HG03565 (cell line): Measurements from ENCODE around the gene KLHDC7B.

Source experiments
- ATAC-seq: cut with Tn5 transposase; IDR thresholded peaks from one replicate; pipeline ENCODE4 v1.9.1; 2021; ENCODE audit warnings: mild to moderate bottlenecking, moderate library complexity; ENCODE audit not compliant: unreplicated experiment

Gene KLHDC7B

DNA sequence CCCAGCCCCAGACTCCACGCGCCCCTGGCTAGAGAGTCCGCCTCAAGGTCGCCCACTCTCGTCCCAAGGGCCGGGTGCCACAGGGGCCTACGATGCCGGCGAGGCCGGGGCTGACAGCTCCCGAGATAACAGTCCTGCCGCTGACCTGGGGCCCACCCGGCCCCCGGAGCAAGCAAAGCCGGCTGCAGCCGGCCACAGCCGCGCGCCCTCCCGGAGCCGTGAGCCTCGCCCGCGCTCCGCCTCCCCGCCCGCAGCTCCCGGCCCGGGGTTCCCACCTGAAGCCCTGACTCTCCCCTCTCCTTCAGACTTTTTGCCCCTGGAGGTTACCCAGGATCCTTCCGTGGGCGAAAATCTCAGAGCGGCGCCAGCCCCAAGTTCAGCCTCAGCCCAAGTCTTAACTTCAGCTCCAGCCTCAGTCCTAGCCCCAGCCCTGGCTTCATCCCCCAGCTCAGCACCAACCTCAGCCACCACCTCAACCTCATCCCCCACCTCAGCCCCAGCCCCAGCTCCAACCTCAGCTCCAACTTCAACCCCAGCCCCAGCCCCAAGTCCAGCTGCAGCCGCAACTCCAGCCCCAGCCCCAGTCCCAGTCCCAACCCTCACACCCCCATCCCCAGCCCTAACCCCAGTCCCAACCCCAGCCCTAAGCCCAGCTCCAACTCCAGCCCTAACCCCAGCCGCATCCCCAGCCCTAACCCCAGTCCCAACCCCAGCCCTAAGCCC, 1.7 kb downstream of the KLHDC7B start:
- ATAC-seq: no peak

DNA sequence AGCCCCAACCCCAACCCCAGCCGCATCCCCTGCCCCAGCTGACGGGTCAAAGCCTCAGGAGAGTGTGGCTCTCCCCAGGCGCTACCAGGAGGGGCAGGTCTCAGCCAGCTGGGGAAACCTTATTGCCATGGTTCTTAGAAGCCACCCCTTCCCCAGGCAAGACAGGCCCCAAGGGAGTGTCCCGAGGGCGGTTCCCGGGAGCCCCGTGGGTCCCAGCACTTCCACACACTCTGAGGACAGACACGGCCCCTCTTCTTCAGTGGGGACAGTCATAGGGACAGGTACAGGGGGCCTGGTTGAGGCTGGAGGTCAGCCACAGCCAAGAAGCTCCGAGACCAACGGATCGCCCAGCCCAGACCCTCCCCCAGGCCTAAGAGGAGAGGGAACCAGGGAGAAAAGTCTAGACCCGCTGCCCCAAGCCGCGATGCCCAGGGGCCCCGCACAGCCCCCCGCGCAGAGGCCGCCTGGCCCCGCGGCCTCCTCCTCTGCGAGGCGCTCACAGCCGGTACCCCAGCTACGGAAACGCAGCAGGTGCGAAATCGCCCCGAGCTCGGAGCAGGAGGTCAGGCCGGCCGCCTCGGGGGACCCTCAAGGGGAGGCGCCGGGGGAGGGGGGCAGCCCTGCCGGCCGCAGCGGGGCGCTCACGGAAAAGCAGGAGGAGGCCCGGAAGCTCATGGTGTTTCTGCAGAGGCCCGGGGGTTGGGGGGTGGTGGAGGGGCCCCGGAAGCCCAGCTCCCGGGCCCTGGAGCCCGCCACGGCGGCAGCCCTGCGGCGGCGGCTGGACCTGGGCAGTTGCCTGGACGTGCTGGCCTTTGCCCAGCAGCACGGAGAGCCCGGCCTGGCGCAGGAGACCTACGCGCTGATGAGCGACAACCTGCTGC, 2.6 kb downstream of the KLHDC7B start:
- ATAC-seq: no peak

DNA sequence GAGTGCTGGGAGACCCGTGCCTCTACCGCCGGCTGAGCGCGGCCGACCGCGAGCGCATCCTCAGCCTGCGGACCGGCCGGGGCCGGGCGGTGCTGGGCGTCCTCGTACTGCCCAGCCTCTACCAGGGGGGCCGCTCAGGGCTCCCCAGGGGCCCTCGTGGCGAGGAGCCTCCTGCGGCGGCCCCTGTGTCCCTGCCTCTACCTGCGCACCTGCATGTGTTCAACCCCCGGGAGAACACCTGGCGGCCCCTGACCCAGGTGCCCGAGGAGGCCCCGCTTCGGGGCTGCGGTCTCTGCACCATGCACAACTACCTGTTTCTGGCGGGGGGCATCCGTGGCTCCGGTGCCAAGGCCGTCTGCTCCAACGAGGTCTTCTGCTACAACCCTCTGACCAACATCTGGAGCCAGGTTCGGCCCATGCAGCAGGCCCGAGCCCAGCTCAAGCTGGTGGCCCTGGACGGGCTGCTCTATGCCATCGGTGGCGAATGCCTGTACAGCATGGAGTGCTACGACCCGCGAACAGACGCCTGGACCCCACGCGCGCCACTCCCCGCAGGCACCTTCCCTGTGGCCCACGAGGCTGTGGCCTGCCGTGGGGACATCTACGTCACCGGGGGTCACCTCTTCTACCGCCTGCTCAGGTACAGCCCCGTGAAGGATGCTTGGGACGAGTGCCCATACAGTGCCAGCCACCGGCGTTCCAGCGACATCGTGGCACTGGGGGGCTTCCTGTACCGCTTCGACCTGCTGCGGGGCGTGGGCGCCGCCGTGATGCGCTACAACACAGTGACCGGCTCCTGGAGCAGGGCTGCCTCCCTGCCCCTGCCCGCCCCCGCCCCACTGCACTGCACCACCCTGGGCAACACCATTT, 3.5 kb downstream of the KLHDC7B start:
- ATAC-seq: no peak

DNA sequence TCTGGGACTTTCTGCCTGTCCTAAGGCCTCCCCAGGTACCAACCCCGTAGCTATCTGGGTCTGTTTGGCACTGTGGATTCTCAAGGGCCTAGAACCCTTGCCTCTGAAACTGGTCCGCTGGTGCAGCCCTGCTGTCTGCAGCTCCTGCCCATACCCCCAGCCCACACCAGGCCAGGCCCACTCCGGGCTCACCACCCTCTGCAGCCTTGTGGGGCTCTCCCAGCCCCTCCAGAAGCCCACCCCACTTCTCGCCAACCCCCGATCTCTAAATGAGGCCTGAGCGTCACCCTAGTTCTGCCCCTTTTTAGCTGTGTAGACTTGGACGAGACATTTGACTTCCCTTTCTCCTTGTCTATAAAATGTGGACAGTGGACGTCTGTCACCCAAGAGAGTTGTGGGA, 4.7 kb downstream of the KLHDC7B start:
- no peak for ATAC-seq

DNA sequence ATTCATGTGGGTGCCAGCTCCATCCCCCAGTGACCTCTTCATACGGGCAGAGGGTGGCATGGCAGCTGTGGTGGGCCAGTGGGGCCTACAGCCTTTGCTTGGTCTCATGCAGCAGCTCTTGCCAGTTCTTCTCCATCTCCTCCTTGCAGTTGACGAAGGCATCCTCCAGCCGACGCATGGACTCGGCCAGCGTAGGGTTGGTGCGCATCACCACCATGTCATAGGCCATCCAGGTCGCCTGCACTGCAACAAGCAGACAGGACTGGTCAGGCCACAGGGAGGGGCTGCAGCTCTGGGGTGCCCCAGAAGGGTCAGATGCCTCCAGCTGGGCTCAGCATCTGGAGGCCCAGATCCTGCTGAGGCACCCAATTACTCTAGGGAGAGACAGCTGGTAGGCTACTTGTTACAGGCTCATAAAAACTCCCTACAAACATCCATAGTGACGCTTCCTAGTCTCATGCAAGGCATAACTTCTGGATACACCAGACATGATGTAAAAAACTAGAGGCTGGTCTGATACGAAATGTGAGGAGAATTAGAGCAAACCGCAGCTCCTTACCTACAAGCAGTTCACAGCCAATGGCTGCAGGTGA, 5.6 kb downstream of the KLHDC7B start:
- no peak for ATAC-seq

DNA sequence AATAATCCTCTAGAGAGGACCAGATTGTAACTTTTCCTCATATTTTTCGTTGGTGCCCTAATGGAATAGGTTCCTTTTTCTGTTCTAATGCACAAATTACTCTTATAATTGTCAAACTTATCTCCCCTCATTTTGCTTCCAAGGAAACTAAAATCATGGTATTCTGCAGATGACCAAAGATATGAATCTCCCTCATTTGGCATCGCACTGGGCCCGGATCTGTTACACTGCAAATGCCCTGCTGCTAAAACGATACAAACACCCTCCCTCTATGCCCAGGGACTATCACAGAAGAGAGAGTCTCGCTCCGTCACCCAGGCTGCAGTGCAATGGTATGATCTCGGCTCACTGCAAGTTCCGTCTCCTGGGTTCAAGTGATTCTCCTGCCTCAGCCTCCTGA, 7.6 kb downstream of the KLHDC7B start:
- ATAC-seq: no peak

DNA sequence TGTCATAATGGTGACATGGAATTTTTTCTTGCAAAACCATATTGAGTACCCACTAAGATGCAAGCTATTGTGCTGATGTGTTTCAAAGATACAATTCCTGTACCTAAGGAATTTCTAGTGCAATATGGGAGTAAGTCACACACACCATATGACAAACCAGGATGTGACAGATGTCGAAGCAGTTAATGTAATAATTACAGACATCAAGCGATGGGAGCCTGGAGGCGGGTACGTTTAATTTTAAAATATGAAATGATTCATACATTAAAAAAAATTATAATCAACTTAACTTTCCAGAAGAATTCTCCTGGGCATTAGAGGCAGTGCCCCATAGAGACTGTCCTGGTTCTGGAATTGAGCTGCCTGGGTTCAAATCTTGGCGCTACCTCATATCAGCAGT, 11.0 kb downstream of the KLHDC7B start:
- ATAC-seq: no peak

DNA sequence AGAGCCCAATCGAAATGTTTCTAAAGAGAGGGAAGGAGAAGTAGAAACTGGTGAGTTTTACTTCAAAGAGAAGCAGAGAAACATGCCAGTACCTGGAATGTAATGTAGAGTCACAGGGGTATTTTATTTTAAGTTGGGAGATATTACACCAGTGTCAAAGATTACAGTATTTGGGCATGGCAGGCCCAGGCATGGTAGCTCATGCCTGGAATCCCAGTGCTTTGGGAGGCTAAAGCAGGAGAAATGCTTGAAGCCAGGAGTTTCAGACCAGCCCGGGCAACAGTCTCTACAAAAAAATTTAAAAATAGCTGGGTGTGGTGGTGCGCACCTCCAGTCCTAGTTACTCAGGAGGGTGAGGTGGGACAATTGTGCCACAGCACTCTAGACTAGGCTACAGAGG, 14.3 kb downstream of the KLHDC7B start:
- no peak for ATAC-seq

DNA sequence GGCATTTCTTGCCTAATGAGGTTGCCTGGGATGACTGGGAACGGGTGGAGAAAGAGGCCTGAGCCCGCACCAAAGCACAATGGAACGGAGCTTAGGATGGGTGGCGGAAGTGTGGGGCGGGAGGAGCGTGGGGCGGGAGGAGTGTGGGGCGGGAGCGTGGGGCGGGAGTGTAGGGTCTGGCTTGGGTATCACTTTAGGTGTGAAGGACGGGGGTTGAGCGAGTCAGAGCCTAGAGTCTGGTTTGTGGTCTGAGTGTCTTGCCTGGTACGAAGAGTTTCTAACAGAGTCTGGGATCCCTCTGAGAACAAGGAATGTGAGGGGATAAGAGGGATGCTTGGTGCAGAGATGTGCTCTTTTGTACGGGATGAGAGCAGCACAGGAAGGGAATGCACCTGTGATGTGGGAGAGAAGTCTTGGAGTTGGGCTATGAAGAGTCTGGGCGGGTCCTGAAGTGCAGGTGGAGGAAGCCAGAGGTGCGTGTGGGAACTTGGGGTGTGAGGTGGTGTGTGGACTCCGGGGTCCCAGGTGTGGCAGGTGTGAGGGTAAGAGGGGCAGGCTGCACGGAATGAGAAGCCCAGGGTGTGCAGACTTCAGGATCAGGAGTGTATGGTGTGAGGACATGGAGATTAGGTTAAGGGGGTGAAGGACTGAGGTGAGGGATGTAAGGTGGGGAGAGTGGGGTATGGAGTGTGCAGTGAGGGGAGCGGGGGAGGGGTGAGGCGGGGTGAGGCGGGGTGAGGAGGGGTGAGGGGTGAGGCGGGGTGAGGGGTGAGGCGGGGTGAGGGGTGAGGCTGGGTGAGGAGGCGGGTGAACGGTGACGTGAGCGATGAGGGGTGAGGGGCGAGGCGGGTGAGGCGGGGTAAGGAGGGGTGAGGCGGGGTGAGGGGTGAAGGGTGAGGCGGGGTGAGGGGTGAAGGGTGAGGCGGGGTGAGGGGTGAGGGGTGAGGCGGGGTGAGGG, 16.0 kb downstream of the KLHDC7B start:
- no peak for ATAC-seq

DNA sequence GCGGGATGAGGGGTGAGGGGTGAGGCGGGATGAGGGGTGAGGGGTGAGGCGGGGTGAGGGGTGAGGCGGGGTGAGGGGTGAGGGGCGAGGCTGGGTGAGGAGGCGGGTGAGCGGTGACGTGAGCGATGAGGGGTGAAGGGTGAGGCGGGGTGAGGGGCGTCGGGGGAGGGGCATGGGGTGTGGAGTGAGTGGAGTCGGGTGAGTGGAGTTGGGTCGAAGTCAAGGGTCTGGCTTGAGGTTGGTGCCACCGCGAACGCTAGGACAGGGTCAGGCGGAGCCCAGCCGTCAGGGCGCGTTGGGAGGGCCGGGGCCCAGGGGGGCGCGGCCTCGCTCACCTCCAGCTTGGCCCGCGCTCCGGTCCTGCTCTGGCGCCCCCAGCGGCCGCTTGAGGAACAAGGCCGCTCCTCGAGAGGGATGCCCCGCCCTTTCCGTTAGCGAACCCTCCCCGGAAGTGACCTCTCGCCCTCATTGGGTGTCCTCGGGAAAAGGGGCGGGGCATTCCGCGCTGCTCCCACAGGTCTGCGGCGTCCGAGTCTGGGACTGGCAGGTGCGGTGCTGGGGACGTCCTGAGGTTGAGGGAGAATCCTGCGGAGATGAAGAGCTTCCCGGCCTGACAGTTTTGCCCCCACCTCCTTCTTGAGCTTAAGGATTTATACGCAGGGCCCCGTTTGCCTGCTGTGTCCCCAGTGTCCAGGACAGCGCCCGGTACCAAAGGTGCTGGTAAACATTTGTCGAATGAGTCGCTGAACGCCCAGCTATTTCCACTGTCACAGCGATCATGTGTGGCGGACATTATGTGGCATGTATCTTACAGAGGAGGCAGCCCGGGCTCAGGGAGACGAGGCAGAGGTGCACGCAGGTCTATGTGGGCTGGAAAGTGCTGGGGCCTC, 17.1 kb downstream of the KLHDC7B start, which contains the start of gene SYCE3:
TSS of gene SYCE3 (minus strand) at position 397 of the 890 bp plus-strand sequence. CDS start 6,514 bp downstream, outside the sequence.
- ATAC-seq: peak; percentile 81

DNA sequence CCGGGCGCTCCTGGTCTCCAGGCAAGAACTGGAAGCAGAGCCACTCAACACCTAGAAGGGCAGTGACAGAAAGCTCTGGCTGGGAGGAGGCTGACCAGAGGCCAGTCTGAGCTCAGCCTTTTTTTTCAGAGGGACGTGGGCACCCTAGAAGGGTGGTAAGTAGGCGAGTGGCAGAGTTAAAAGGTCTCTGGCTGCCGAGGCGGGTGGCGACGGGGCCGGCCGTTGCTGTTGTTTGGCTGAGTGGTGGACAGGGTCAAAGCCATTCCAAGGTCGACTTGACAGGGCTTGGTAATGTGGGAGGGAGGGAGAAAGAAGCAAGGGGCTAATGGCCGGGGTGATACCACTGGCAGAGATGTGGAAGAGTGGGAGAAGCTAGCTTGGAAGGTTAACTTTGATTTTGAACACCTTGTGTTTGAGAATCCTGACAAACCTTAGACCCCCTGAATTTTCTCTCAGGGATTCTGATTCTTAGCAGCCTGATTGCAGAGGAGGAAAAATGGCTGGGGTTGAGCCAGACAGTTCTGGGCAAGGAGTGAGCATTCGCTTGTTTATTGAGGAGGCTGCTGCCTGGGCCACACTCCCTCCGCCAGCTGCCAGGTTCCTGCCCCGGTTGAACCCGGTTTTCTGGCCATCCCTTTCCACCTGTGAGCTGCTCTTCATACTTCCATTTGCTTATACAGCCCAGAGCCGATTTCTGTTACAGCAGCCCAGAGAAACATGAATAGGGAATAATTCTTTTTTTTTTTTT, 17.9 kb downstream of the KLHDC7B start:
- ATAC-seq: no peak

DNA sequence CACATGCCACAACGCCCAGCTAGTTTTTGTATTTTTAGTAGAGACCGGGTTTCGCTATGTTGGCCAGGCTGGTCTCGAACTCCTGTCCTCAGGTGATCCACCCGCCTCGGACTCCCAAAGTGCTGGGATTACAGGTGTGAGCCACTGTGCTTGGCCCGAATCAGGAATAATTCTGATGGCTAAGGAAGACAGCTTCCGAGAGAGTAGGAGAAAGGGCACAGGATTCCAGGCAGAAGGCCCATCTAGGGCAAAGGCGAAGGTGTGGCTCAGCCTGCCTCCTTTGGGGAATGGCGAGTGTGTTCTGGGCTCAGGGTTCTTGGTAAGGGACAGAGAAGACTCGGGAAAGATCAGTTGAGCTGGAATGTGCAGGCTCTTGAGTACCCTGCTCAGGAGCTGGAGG, 18.6 kb downstream of the KLHDC7B start:
- no peak for ATAC-seq

DNA sequence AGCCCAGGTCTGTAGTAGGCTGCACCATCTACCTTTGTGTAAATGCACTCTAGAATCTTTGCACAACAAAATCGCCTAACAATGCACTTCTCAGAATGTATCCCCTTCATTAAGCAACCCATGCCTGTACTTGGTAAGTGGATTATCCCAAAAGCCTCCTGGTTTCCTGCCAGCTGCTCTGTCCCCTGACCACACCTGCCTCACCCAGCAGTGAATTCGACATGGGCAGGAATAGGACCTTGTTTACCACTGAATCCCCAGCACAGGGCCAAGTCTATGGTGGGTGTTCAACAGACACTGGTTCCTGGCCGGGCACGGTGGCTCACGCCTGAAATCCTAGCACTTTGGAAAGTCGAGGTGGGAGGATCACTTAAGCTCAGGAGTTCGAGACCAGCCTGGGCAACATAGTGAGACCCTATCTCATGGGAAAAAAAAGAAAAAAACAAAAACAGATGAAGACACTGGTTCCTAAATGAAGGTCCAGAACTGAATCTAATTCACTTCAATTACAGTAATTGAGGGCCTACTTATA, 22.1 kb downstream of the KLHDC7B start:
- no peak for ATAC-seq

DNA sequence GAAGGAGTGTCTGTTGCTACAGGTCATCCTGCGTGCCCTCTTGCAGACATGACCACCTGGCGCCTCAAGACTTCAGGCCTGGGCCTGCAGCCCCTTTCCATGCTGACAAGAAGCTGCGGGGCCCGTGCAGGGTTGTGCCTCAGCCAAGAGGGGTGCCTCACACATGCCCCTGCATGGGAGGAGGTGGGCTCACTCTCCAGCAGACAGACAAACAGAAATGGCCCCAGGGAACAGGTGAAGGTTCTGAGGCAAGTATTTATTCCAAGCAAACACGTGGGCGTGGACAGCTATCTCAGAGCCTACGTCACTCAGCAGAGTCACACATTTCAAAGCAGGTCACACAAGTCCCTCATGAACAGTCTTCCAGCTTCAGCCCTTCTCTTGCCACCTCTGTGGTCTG, 22.9 kb downstream of the KLHDC7B start:
- no peak for ATAC-seq

DNA sequence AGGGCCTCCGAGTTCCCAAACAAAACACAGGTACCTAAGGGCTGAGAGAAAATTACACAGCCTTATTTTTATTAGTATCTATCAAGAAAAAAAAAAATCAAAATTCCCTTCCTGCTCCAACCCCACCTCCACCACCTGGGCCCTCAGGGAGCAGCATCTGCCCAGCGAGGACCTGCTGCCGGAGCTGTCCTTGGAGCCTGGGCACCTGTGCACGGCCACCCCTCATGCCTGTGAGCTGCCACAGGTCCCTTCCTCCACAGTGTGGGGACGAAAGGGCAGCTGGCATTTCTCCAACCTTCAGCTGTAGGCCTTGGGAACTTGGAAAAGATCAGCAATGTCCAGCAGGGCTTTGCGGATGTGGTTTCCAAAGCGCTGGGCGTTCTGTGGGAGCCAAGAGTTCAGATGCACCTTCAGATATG, 23.4 kb downstream of the KLHDC7B start:
- ATAC-seq: no peak

DNA sequence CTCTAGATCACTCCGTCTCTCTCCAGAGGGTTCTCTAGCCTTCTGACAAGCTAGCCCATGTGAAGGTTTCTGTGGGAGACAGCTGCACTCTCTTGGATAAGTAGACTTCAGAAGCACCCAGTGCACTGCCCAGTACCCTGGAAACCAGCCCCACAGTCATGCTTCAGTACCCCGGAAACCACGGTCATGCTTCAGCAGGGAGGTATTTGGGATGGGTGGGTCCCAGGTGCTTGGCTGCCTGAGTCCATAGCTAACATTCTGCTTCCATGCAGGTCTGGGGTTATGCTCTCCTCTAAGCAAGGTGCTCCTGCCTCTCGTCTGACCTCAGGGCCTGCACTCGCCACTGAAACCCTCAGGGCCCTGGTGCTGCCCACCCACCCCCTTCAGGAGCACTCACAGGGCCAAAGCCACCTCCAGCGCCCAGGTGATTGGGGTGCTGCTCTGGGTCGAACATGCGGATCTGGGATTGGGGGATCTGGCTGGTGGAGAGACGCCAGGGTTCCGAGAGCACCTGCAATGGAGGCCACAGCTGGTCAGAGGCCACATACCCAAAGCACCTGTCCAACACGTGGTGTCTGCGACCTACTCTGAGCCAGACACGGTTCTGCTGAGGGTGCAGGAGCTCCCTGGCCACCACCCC, 24.3 kb downstream of the KLHDC7B start:
- ATAC-seq: no peak

DNA sequence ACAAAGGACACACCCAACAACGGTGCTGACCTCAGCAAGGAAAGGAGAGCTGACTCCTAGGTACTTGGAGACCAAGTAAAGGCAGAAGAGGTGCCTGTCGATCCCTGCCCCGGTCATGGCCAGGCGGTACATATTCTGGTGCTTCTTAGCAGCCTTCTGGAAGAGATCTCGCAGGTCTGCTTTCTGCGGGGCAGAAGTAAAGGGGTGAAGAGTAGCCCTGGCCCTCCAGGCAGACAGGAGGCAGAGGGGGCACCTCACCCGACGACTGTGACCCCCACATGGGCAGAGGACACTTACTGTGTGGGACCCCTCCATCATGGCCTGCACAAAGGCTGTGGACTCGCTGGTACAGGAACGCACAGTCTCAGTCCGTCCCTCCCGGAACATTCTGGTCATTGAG, 25.2 kb downstream of the KLHDC7B start:
- ATAC-seq: no peak
